Stimulated activated CD4-positive, alpha-beta T cell treated with anti-CD3 and anti-CD28 coated beads, Interleukin-15, amount 100 ng/mL, for 24 hours (primary cell): ENCODE measurements around the gene ITGAD.
A peak's percentile ranks its signal among the peaks of the same experiment; 100 is the strongest.
"Not testable (repeated sequence)": the region's sequence is repeated elsewhere in the genome, so short reads cannot be mapped to it uniquely, and the experiment has no call there.

Experiments
- DNase-seq: peaks from one replicate; pipeline ENCODE4 v3.0.0-alpha.2; 2020

The ITGAD gene

DNA sequence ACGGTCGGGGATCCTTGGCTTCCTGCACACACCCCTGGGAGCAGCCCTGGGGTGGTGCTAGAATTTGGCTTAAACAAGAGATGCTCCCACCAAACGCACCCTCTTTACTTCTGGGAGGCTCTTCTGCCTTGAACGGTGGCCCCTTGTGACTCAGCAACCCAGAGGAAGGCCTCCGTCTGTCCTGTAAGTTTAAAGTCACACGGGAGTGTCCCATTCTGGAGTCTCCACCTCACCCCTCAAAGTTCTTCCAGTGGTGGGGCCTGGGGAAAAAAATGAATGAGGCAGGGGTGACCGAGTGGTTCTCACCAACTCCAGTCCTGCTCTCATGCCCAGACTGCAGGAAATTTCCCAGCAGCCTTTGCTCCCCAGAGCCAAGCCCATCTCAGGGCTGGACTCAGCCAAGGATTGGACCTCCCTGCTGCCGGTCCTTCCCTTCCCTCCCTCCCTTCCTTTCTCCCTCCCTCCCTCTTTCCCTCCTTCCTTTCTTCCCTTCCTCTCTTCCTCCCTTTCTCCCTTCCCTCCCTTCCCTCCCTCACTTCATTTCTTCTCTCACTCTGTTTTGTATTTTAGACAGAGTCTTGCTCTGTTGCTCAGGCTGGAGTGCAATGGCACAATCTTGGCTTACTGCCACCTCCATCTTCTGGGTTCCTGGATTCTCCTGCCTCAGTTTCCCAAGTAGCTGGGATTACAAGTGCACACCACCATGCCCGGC, 11.4 kb downstream of the ITGAD start:
- DNase-seq: no peak

DNA sequence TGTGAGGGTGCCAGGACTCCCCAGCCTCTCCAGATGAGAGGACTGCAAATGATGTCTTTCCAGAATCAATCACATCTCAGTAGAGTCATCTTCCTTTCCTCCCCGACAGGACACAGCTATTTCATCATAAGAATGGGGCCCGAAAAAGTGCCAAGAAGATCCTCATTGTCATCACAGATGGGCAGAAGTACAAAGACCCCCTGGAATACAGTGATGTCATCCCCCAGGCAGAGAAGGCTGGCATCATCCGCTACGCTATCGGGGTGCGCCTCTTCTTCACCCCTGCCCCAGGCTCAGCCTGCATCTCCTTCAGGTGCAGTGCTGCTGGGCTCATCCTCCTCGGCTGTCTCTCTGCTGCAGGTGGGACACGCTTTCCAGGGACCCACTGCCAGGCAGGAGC, 14.3 kb downstream of the ITGAD start:
- DNase-seq: no peak

DNA sequence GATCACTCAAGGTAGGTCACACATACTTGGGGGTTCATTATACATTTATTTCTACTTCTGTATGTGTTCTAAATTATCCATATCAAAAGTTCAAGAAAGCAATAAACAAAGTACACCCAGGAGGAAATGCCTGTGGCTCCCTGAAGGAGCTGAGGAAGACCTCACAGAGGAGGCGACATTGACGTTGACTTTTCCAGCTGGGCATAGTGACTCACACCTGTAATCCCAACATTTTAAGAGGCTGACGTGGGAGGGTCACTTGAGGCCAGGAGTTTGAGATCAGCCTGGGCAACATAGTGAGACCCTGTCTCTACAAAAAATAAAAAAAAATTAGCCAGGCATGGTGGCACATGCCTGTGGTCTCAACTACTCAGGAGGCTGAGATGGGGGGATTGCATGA, 16.3 kb downstream of the ITGAD start:
- DNase-seq: no peak

DNA sequence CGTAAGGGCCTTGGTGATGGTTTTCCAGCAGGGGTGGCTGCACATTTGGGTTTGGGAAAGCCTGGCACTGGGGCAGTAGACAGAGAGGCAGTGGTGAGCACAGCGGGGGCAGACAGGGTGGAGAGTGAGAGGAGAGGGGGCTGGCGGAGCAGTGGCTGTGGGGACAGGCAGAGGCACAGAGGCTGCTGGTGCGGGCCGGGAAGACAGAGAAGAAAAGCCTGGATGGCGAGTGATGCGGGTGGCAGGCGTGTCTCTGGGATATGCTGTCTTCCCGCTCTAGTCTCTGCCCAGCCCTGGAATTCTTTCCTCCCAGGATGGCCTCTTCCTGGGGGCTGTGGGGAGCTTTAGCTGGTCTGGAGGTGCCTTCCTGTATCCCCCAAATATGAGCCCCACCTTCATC, 16.9 kb downstream of the ITGAD start:
- DNase-seq: no peak

DNA sequence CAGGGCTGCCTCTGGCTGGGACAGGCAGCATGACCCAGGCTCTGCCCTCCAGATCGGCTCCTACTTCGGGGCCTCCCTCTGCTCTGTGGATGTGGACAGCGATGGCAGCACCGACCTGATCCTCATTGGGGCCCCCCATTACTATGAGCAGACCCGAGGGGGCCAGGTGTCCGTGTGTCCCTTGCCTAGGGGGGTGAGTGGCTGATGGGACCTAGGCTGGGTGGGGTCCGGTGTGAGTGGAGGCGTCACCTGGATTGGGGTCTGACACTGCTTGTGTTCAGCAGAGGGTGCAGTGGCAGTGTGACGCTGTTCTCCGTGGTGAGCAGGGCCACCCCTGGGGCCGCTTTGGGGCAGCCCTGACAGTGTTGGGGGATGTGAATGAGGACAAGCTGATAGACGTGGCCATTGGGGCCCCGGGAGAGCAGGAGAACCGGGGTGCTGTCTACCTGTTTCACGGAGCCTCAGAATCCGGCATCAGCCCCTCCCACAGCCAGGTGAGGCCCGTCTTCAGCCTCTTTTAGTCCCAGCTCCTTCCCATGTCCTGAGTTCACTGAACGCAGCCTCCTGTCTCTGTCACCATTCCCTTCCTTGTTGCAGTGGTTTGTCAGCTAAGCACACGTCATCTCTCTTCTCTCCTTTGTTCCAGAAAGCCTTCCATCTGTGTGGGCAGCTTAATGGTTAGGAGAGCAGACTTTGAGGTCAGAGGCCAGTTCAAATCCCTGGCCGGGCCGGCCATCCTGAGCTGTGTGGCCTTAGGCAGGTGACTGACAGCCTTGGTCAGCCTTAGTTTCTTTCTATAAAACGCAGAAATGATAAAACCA, 18.1 kb downstream of the ITGAD start:
- no peak for DNase-seq

DNA sequence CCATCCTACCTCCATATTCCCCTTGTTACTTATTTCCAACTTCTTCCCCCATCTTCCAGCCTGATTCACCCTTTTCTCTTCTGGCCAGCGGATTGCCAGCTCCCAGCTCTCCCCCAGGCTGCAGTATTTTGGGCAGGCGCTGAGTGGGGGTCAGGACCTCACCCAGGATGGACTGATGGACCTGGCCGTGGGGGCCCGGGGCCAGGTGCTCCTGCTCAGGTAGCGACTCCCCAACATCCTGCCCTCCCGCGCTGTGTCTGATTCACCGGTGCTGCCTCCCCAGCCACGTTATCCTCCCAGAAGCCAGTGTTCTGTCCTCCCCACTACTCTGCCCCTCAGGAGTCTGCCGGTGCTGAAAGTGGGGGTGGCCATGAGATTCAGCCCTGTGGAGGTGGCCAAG, 19.6 kb downstream of the ITGAD start:
- DNase-seq: no peak

DNA sequence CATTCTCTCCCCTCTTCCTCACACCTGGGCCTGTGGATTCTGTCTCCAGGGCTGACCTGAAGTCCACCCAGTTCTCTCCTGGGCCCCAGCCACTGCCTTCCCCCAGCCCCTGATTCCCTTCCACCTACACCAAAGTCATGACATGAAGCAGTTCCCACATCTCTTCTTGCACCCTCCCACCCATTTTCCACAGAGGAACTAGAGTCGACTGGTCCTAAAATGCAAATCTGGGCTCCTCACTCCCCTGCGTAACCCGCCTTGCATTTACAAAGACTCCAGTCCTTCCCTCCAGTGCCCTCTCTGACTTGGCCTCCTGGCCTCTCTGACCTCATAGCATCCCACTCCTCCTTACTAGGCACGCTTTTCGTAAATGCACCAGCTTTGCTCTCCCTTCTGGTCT, 20.2 kb downstream of the ITGAD start:
- DNase-seq: no peak

DNA sequence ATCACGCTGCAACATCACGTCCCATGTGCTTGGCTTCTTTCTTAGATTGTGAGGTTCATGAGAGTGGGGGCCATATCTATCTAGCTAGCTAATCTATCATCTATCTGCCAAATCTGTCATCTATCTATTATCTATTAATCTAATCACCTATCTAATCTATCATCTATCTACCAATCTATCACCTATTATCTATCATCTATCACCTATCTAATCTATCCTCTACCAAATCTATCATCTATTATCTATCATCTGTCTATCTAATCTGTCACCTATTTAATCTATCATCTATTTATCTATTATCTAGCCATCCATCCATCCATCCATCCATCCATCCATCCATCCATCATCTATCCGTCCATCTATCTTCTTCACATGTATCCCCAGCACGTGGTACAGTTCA, 20.8 kb downstream of the ITGAD start:
- DNase-seq: no peak

DNA sequence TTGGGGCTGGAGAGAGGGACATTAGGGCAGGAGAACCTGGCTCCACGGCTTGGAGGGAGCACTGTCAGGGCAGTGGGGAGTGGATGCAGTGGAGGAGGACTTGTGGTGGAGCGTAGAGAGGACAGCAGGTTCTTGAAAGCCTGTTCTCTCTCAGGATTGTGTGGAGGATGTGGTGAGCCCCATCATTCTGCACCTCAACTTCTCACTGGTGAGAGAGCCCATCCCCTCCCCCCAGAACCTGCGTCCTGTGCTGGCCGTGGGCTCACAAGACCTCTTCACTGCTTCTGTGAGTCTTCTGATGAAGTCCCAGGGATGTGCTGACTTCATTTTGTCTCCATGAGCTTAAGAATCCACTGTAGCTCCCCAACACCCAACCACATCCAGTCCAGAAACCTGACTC, 21.6 kb downstream of the ITGAD start:
- no peak for DNase-seq

DNA sequence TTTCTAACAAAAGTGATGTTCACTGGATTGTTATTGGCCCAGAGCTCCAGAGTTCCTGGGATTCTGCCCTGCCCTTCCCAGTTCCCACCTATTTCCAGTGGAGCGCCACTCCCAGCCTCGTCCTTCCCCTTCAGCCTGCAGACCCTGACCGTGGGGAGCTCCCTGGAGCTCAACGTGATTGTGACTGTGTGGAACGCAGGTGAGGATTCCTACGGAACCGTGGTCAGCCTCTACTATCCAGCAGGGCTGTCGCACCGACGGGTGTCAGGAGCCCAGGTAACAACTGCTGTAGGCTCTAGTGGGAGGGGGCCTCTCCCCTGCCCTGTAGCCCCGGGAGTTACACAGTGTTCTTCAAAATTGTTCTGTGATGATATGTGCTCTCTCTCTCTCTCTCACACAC, 23.2 kb downstream of the ITGAD start:
- DNase-seq: no peak

DNA sequence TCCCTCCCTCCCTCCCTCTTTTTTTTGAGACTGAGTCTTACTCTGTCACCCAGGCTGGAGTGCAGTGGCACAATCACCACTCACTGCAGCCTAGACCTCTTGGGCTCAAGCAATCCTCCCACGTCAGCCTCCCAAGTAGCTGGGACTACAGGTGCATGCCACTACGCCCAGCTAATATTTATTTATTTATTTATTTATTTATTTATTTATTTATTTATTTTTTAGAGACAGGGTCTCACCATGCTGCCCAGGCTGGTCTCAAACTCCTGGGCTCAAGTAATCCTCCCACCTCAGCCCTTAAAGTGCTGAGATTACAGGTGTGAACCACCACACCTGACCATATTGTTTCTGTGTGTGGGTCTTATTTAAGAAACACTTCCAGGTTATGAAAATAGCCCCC, 23.9 kb downstream of the ITGAD start:
- not testable (repeated sequence) for DNase-seq

DNA sequence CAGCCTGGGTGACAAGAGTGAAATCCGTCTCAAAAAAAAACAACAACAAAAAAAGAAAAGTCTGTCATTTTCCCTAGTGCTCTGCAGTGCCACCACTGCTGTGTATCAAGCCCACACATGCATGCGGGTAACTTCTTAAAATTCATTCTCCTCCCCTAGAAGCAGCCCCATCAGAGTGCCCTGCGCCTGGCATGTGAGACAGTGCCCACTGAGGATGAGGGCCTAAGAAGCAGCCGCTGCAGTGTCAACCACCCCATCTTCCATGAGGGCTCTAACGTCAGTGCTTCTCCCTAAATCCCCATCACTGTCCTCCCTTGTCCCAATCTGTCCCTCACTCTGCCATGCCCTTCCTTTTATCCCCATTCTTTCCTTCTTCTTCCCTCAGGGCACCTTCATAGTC, 24.8 kb downstream of the ITGAD start:
- no peak for DNase-seq

DNA sequence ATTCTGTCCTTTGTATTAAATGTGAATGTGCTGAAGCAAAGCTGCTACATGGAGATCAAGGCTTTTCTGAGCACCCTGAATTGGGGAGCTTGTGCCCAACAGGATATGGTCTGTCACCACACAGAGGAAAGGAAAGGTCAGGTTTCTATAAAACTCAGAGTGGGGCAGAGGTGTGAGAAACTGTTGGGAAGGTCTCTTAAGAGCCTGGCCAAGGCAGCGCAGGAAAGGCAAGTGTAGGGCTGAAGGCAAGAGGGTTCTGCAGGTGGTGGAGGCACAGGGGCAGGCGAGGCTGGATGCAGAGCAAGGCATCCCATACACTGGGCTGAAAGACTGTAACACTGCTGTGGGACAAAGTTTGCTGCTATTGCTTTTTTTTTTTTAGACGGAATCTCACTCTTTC, 26.9 kb downstream of the ITGAD start:
- no peak for DNase-seq

DNA sequence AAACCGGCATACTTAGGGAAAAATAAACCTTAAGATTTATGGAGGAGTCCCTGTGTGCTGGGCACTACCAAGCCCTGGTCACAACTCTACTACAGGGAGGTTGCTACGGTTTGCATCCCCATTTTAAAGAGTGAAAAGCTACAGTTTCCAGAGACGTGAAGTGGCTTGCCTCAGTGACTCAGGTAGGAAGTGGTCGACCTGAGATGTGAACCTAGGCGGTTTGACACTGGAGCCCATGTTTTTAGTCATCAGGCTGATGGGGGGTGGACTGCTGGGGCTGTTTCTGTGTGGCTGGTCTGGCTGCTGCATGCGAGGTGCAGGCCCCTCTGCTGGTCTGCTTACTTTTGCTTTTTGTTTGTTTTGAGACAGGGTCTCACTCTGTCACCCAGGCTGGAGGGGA, 28.5 kb downstream of the ITGAD start:
- peak; percentile 71 for DNase-seq

DNA sequence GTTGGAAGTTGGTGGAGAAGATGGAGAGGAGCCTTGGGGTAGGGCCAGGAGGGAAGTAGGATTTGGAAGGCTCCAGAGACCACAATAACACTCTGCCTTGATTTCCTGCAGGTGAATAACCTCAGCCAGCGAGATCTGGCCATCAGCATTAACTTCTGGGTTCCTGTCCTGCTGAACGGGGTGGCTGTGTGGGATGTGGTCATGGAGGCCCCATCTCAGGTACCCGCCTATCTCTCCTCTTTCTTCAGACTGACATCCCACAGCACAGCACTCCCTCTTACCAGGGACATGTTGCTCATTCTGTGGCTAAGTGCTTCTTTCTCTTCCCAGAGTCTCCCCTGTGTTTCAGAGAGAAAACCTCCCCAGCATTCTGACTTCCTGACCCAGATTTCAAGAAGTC, 30.1 kb downstream of the ITGAD start:
- DNase-seq: no peak

DNA sequence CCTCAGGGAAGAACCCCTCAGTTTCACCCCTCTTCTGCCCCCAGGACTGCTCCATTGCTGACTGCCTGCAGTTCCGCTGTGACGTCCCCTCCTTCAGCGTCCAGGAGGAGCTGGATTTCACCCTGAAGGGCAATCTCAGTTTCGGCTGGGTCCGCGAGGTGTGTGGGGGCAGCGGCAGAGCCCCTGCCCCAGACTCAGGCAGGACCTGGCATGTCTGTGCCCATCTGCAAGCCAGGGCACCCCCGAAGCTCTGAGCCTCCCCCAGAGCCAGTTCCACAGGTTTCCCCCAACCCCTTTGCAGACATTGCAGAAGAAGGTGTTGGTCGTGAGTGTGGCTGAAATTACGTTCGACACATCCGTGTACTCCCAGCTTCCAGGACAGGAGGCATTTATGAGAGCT, 30.7 kb downstream of the ITGAD start:
- no peak for DNase-seq

DNA sequence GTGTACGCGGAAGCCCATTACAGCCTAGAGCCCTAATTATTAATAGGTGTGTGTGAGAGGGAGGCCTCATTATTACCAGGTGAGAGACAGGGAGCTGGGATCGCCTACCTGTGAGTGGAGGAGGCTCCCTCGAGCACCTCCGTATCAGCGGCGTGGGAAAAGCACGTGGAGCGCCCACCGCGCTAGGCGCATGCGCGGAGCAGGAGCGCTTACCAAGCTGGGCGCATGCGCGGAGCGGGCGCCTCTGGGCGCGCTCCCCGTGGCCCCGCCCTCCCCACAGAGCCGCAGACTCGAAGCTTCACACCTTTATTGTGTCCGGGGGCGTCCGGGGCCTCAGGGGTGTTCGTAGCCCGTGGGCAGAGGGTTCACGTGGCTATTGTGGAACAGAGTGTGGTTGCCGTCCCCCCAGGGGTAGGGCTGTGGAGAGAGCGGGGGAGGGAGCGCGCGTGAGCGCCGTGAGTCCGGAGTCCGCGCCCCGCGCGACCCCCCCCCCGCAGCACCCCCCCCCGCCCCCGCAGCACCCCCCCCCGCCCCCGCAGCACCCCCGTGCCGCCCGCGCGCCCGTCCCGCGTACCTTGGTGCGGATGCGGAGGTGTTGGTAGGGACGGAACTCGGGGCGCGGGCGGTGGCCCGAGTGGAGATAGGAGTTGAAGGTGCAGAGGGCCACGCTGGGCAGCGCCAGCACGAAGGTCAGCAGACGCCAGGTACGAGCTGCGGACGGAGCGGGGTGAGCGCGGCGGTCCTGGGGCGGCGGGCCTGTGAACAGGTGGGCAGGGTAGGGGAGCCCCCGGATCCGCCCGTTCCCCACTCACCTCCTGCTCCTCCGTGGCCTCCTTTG, 34.5 kb downstream of the ITGAD start:
- DNase-seq: peak; percentile 75

DNA sequence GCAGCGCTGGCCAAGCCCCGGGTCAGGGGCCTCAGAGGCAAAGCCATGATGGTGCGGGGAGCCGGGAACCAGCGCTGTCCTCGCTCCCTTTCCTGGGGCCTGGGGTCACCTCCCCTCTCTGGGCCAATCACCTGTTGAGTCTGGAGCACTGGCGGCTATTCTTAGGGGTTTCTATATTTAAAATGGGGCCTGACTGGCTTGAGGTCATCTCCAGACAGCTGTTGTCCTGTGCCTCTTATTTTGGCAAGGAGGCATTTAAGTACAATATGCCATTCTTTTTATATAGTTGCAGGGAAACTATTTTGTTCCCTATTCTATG, 35.1 kb downstream of the ITGAD start, which contains the start of gene COX6A2:
Gene COX6A2, minus strand, starts transcription at position 82 of the 319 bp plus-strand sequence. Its CDS starts 35 bp downstream, at position 47.
- DNase-seq: no peak

DNA sequence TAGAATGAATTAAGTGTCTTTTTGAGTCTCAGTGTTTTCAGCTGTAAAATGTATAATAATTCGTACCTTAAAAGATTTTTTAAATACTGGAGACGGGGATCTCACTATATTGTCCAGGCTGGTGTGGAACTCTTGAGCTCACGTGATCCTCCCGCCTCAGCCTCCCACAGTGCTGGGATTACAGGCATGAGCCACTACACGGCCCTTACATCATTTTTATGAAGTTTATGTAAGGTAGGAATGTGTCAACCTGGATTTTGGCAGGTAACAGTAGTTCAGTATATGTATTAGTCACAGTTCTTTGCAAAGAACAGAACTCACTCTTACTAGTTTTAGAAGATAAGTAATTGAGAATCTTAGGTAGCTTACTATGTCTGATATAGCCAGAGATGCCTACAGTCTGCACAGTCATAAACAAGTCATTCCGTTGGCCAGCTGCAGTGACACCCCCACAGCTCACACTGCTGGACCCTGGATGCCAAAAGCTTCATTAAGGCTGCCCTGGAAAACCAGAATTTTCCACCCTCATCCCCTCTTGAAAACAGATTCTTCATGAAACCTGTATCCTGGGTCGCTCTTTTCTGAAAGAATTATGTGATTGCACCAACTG, 35.6 kb downstream of the ITGAD start:
- DNase-seq: no peak

DNA sequence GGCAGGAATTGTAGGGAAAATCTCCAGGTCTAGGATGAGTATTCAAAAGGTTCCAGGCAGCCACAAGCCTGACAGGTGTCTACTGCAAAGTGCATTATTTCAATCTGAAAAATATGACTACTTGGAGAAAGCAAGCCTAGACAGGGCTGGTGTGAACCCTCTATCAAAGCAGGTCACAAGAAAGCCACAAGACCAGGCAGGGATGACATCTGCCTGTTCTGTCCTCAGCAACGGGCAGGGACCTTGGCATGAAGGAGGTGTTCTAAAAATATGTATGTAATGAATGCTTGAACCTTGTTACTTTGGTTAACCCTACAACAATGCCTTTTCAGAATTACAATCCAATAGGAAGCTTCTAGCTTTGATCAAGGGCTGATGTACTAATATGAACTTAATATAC, 36.2 kb downstream of the ITGAD start:
- no peak for DNase-seq

DNA sequence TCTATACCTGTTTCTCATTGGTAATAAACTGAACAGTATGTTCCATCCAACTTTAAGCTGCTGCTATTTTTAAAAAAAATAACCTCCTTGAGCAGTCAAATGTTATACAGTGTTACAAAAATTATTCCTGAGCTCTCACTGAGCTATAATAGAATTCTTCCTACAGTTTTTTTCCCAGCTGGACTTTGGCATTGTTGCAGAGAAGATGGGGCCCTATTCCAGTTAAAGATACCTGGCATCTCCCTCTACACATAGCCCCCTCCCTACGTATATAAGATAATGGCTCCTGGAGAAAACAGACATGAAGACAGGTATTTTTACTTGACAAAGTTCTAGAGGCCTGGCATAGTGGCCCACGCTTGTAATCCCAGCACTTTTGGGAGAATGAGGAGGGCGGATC, 36.7 kb downstream of the ITGAD start:
- DNase-seq: no peak

DNA sequence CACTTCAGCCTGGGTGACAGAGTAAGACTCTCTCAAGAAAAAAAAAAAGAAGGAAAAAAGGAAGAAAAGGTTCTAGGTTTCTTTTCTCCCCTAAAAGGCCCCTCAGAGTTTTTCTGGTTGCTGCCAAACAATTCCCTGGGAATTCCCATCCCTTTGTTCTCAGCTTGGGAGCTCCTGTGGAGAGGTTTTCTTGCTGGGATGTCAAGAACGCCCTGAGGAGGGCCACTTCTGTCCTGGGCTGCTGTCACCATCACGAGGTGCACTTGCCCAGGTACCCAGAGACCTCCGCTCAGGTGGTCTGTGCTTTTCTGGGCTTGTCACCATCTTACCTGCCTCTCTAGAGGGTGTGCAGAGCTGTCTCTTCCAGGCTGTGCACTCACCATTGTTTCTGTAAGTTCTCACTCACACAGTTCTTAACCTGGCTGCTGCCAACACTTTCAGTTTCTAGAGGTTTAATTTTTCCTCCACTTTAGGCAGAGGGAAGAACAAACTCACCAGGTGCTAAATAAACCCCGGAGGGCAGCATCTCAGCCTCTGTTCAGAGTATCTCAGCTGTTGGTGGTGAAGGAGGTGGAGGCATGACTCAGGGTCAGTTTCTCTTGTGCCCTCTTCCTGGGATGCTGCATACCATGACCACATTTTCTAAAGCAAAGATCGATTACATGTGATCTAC, 37.4 kb downstream of the ITGAD start:
- DNase-seq: no peak
